ENCODE measurements around the gene TOP2B. TPM values are rescaled to one million over a fixed set of nuclear protein-coding genes. Genes with fewer than 3 reads are reported as not detected.

Gene TOP2B
- total RNA-seq, 1 donor from 2014 or later: 195 TPM

DNA sequence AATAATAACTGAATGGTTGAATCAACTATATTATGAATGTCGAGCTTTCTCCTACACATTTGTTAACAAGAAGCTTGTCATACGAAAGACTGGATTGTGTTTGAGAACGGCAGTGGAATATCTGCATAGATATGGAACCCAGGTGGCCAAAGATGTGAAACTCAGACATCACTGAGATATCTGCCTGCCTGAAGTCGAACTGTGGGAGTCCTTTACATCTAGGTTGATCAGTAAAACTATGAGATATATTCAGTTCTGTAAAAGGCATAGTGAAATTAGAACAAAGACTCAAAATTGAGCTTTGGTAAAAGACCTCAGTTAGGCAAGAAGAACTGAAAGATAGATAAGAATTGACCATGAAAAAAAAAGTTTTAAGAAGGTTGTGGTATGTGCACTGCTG, 41.5 kb upstream of the TOP2B start:
- Mint-ChIP-seq H3K27me3 (ENCODE audit: unreplicated experiment) (no peaks in the 10 kb centered on the region), H3K9me3 (ENCODE audit: unreplicated experiment) (no peaks in the 10 kb centered on the region), H3K27ac (ENCODE audit: unreplicated experiment) (no peak overlapping the region), H3K36me3 (ENCODE audit: low read depth, unreplicated experiment) (no peaks in the 10 kb centered on the region), H3K4me1 (ENCODE audit: unreplicated experiment) (no peaks in the 10 kb centered on the region), H3K4me3 (ENCODE audit: unreplicated experiment) (no peak overlapping the region)
- no peak for TF ChIP-seq CTCF (IDR thresholded peaks at IDR 0.05; ENCODE audit: unreplicated experiment)
- no peak for DNase-seq (ENCODE audit: low spot score)

DNA sequence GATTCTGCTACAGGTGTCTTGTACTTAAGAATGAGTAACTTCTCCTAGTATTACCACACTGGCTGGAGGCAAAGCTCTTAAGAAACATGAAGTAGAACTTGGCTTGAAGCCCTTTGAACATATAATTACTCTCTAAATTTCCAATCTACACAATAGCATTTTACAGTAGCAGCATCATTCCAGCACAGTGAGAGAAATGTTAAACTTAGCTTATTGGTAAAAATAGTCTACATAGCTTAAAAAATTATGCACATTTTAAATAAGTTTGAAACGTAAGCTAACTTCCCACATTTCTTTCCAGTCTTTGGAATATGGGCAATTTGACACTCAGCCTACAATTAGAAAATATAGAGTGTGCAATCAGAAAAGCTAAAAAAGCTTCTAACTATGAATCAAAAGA, 32.8 kb upstream of the TOP2B start:
- no peak for TF ChIP-seq CTCF (IDR thresholded peaks at IDR 0.05; ENCODE audit: unreplicated experiment)
- Mint-ChIP-seq H3K4me1 (ENCODE audit: unreplicated experiment) (peaks cover 8% of the 10 kb centered on the region), H3K27me3 (ENCODE audit: unreplicated experiment) (no peaks in the 10 kb centered on the region), H3K27ac (ENCODE audit: unreplicated experiment) (no peak overlapping the region), H3K9me3 (ENCODE audit: unreplicated experiment) (no peaks in the 10 kb centered on the region), H3K4me3 (ENCODE audit: unreplicated experiment) (no peak overlapping the region), H3K36me3 (ENCODE audit: low read depth, unreplicated experiment) (no peaks in the 10 kb centered on the region)
- DNase-seq (ENCODE audit: low spot score): no peak

DNA sequence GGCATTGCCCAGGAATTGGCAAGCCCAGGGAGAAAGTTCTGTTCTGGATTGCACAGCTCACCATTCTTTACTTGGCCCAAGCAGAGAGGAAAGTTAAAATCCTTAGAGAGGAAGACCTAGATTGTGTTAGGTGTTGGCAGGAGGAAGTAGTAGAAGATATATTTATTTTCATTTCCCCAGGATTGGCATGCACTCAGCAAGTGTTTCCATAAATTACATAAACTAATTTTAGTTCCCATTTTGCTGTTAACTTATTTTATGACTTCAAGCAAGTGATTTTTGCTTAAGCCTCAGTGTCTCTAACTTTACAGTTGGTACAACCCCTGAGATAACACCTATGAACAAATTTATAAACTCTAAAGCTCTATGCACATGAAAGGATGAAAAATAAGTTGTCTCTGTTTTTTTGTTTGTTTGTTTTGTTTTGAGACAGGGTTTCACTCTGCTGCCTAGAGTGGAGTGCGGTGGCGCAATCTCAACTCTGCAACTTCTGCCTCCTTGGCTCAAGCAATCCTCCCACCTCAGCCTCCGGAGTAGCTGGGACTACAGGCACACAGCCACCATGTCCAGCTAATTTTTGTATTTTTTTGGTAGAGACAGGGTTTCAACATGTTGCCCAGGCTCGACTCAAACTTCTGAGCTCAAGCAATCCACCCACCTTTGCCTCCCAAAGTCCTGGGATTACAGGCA, 31.2 kb upstream of the TOP2B start:
- no peak for DNase-seq (ENCODE audit: low spot score)
- H3K9me3 Mint-ChIP-seq (ENCODE audit: unreplicated experiment): no peaks in the 10 kb centered on the region
- TF ChIP-seq CTCF (IDR thresholded peaks at IDR 0.05; ENCODE audit: unreplicated experiment): no peak
- H3K27ac Mint-ChIP-seq (ENCODE audit: unreplicated experiment): no peak overlapping the region
- no peaks in the 10 kb centered on the region for H3K27me3 Mint-ChIP-seq (ENCODE audit: unreplicated experiment)
- H3K4me1 Mint-ChIP-seq (ENCODE audit: unreplicated experiment): peaks cover 17% of the 10 kb centered on the region
- H3K36me3 Mint-ChIP-seq (ENCODE audit: low read depth, unreplicated experiment): no peaks in the 10 kb centered on the region
- no peak overlapping the region for H3K4me3 Mint-ChIP-seq (ENCODE audit: unreplicated experiment)

DNA sequence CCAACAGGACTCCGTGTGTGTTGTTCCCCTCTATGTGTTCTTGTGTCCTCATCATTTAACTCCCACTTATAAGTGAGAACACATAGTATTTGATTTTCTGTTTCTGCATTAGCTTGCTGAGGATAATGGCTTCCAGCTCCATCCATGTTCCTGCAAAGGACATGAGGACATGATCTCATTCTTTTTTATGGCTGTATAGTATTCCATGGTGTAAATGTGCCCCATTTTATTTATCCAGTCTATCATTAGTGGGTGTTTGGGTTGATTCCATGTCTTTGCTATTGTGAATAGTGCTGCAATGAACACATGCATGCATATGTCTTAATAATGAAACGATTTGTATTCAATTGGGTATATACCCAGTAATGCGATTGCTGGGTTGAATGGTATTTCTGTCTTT, 28.5 kb upstream of the TOP2B start:
- no peak overlapping the region for H3K4me3 Mint-ChIP-seq (ENCODE audit: unreplicated experiment)
- H3K9me3 Mint-ChIP-seq (ENCODE audit: unreplicated experiment): no peaks in the 10 kb centered on the region
- H3K4me1 Mint-ChIP-seq (ENCODE audit: unreplicated experiment): peaks cover 28% of the 10 kb centered on the region

More for the DNA sequence above, 28.5 kb upstream of the TOP2B start:
- no peak for TF ChIP-seq CTCF (IDR thresholded peaks at IDR 0.05; ENCODE audit: unreplicated experiment)
- no peaks in the 10 kb centered on the region for H3K36me3 Mint-ChIP-seq (ENCODE audit: low read depth, unreplicated experiment)
- DNase-seq (ENCODE audit: low spot score): no peak
- H3K27me3 Mint-ChIP-seq (ENCODE audit: unreplicated experiment): no peaks in the 10 kb centered on the region
- H3K27ac Mint-ChIP-seq (ENCODE audit: unreplicated experiment): no peak overlapping the region
